Neural cell (in vitro differentiated cells): ENCODE results near the gene HOXA4.

Experiments
- EZH2 ChIP-seq: fragments of 200-600, 300-800 bp; shearing (Covaris generic), sonication (generic); IDR thresholded peaks from 2 replicates; pipeline ENCODE4 v1.6.1; 2014; ENCODE audit warnings: antibody characterized with exemption, low read length, borderline replicate concordance, mild to moderate bottlenecking; ENCODE audit not compliant: insufficient read depth, poor library complexity, severe bottlenecking
- MXI1 ChIP-seq: fragments of 450-650 bp; conservative IDR thresholded peaks from 2 replicates; pipeline ENCODE4 v1.6.1; 2014; ENCODE audit warnings: antibody characterized with exemption, mild to moderate bottlenecking; ENCODE audit not compliant: poor library complexity, severe bottlenecking
- TF ChIP-seq, protein P1 (sequence below): fragments of 450-650 bp; IDR thresholded peaks from 2 replicates; pipeline ENCODE4 v1.5.1; 2014; ENCODE audit warnings: antibody characterized with exemption, mild to moderate bottlenecking, moderate library complexity; ENCODE audit not compliant: poor library complexity, severe bottlenecking
- TF ChIP-seq, protein P2 (sequence below): IDR thresholded peaks from 2 replicates; pipeline ENCODE4 v1.6.1; 2012; ENCODE audit warnings: borderline replicate concordance

- TF ChIP-seq, protein P1, sequence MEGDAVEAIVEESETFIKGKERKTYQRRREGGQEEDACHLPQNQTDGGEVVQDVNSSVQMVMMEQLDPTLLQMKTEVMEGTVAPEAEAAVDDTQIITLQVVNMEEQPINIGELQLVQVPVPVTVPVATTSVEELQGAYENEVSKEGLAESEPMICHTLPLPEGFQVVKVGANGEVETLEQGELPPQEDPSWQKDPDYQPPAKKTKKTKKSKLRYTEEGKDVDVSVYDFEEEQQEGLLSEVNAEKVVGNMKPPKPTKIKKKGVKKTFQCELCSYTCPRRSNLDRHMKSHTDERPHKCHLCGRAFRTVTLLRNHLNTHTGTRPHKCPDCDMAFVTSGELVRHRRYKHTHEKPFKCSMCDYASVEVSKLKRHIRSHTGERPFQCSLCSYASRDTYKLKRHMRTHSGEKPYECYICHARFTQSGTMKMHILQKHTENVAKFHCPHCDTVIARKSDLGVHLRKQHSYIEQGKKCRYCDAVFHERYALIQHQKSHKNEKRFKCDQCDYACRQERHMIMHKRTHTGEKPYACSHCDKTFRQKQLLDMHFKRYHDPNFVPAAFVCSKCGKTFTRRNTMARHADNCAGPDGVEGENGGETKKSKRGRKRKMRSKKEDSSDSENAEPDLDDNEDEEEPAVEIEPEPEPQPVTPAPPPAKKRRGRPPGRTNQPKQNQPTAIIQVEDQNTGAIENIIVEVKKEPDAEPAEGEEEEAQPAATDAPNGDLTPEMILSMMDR = no peak
- TF ChIP-seq MXI1 (no peak), EZH2 (no peak)
- TF ChIP-seq, protein P2, sequence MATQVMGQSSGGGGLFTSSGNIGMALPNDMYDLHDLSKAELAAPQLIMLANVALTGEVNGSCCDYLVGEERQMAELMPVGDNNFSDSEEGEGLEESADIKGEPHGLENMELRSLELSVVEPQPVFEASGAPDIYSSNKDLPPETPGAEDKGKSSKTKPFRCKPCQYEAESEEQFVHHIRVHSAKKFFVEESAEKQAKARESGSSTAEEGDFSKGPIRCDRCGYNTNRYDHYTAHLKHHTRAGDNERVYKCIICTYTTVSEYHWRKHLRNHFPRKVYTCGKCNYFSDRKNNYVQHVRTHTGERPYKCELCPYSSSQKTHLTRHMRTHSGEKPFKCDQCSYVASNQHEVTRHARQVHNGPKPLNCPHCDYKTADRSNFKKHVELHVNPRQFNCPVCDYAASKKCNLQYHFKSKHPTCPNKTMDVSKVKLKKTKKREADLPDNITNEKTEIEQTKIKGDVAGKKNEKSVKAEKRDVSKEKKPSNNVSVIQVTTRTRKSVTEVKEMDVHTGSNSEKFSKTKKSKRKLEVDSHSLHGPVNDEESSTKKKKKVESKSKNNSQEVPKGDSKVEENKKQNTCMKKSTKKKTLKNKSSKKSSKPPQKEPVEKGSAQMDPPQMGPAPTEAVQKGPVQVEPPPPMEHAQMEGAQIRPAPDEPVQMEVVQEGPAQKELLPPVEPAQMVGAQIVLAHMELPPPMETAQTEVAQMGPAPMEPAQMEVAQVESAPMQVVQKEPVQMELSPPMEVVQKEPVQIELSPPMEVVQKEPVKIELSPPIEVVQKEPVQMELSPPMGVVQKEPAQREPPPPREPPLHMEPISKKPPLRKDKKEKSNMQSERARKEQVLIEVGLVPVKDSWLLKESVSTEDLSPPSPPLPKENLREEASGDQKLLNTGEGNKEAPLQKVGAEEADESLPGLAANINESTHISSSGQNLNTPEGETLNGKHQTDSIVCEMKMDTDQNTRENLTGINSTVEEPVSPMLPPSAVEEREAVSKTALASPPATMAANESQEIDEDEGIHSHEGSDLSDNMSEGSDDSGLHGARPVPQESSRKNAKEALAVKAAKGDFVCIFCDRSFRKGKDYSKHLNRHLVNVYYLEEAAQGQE = no peak
These were observed 15.7 kb downstream of the HOXA4 start for GRCh38 chr7:27114881-27115220.
